IMR-90 (cell line): Measurements from ENCODE around the gene AFDN.

Experiments
- CEBPB ChIP-seq: IDR thresholded peaks from 2 replicates; pipeline ENCODE4 v1.6.1; 2012; ENCODE audit warnings: low read depth, low read length, improper control_type of control experiment
- CHD1 ChIP-seq: IDR thresholded peaks from 2 replicates; pipeline ENCODE4 v1.6.1; 2012; ENCODE audit warnings: low read depth, low read length, improper control_type of control experiment
- CTCF ChIP-seq: conservative IDR thresholded peaks from 2 replicates; pipeline ENCODE4 v1.5.1; 2012; ENCODE audit warnings: mild to moderate bottlenecking, low read depth, low read length, improper control_type of control experiment
- FOS ChIP-seq: fragments of 150-350 bp; IDR thresholded peaks from 2 replicates; pipeline ENCODE4 v1.6.1; 2016; ENCODE audit warnings: low read depth, low read length
- MAZ ChIP-seq: IDR thresholded peaks from 2 replicates; pipeline ENCODE4 v1.6.1; 2012; ENCODE audit warnings: low read depth, mild to moderate bottlenecking, low read length, improper control_type of control experiment, moderate library complexity, borderline replicate concordance
- MXI1 ChIP-seq: IDR thresholded peaks from 2 replicates; pipeline ENCODE4 v1.6.1; 2012; ENCODE audit warnings: low read depth, mild to moderate bottlenecking, low read length, moderate library complexity, borderline replicate concordance
- POLR2A ChIP-seq: IDR thresholded peaks from 2 replicates; pipeline ENCODE4 v1.6.1; 2012; ENCODE audit warnings: mild to moderate bottlenecking, low read depth, low read length
- RAD21 ChIP-seq: IDR thresholded peaks from 2 replicates; pipeline ENCODE4 v1.6.1; 2012; ENCODE audit warnings: low read length, improper control_type of control experiment
- SMC3 ChIP-seq: fragments of 150-350 bp; IDR thresholded peaks from 2 replicates; pipeline ENCODE4 v1.6.1; 2016; ENCODE audit warnings: low read depth, mild to moderate bottlenecking, antibody characterized with exemption, low read length, moderate library complexity

- TF ChIP-seq MAZ (no peak), CTCF (peak; percentile 76), POLR2A (no peak), MXI1 (no peak), CHD1 (no peak), RAD21 (peak; percentile 84), CEBPB (no peak), FOS (no peak), SMC3 (peak; percentile 89)
Observed at GRCh38 chr6:167898673-167899311, 72.1 kb downstream of the AFDN start.
